GM23338 (cell line): ENCODE data around the gene PPIP5K2.

Source experiments
- CREB1 ChIP-seq: fragments of 250-450 bp; sonication (Bioruptor Pico); IDR thresholded peaks from 2 replicates; pipeline ENCODE4 v1.5.0; 2020; ENCODE audit warnings: low read depth, mild to moderate bottlenecking, moderate library complexity
- EZH2 ChIP-seq: fragments of 200-600 bp; sonication (generic); IDR thresholded peaks from one replicate; pipeline ENCODE4 v1.8.0; 2017; ENCODE audit warnings: antibody characterized with exemption, mild to moderate bottlenecking, low read depth; ENCODE audit not compliant: unreplicated experiment
- POLR2AphosphoS5 ChIP-seq: IDR thresholded peaks from 2 replicates; pipeline ENCODE4 v1.6.1; 2016; ENCODE audit warnings: antibody characterized with exemption, low read depth
- ZNF114 ChIP-seq: fragments of 250-450 bp; sonication (Bioruptor Pico); IDR thresholded peaks from 2 replicates; pipeline ENCODE4 v1.5.0; 2020; ENCODE audit warnings: mild to moderate bottlenecking, moderate library complexity
- TF ChIP-seq, protein P1 (sequence below), 2 experiments: fragments of 200-600 bp in 1 of 2; sonication (generic) in 1 of 2; conservative IDR thresholded peaks; 2 replicates each; pipeline versions ENCODE4 v1.5.1 to v1.6.1; 2016 to 2017; ENCODE audit warnings: antibody characterized with exemption in 2 of 2, low read depth in 2 of 2, mild to moderate bottlenecking in 2 of 2, moderate library complexity in 1 of 2
- TF ChIP-seq, protein P2 (sequence below): IDR thresholded peaks from one replicate; pipeline ENCODE4 v1.6.1; 2018; ENCODE audit warnings: antibody characterized with exemption; ENCODE audit not compliant: unreplicated experiment

DNA sequence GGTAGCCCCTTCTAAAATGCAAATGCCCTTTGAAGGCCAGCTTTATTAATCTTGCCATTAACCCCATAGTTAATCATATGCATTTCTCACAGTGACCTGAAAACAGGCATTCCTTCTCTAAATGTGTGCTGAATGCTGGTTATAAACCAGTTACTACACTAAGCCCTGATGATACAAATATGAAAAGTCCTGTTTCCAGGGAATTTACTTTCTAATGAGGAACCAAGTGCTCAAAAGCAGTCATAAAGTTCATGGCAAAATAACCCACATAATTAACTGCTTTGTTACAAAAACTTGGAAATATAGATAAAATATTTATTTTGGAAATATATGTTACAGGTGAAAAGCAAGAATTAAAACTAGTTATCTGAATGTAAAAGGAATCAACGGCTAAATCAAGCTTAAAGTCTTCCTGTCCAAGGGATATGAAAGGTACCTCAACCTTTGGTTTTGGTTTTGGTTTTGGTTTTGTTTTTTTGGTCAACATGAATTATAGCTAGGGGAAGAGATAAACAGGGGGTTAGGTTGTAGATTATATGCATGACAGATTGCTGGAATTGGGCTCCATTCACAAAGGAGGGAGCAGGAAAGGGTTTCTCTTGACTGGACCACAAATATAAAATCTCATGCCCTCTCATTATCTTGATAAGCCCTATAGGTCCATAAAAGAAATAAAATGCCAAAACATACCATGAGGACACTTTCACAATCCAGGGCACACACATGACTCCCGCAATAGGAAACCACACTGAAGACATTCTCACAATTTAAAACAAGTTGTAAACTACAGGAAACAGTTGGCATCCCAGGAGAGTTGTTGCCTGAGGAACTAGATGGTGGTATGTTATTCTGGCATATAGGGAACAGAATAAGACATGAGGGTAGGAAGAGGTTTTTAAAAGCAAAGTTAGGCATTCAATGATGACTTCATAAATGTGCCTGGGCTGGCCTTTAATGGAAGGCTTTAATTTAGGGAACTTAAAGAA, 91.8 kb downstream of the PPIP5K2 start:
- TF ChIP-seq, protein P1, sequence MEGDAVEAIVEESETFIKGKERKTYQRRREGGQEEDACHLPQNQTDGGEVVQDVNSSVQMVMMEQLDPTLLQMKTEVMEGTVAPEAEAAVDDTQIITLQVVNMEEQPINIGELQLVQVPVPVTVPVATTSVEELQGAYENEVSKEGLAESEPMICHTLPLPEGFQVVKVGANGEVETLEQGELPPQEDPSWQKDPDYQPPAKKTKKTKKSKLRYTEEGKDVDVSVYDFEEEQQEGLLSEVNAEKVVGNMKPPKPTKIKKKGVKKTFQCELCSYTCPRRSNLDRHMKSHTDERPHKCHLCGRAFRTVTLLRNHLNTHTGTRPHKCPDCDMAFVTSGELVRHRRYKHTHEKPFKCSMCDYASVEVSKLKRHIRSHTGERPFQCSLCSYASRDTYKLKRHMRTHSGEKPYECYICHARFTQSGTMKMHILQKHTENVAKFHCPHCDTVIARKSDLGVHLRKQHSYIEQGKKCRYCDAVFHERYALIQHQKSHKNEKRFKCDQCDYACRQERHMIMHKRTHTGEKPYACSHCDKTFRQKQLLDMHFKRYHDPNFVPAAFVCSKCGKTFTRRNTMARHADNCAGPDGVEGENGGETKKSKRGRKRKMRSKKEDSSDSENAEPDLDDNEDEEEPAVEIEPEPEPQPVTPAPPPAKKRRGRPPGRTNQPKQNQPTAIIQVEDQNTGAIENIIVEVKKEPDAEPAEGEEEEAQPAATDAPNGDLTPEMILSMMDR (conservative IDR thresholded peaks at IDR 0.05; ENCODE audit: low read depth in 2 of 2) = no peak
- TF ChIP-seq, protein P2, sequence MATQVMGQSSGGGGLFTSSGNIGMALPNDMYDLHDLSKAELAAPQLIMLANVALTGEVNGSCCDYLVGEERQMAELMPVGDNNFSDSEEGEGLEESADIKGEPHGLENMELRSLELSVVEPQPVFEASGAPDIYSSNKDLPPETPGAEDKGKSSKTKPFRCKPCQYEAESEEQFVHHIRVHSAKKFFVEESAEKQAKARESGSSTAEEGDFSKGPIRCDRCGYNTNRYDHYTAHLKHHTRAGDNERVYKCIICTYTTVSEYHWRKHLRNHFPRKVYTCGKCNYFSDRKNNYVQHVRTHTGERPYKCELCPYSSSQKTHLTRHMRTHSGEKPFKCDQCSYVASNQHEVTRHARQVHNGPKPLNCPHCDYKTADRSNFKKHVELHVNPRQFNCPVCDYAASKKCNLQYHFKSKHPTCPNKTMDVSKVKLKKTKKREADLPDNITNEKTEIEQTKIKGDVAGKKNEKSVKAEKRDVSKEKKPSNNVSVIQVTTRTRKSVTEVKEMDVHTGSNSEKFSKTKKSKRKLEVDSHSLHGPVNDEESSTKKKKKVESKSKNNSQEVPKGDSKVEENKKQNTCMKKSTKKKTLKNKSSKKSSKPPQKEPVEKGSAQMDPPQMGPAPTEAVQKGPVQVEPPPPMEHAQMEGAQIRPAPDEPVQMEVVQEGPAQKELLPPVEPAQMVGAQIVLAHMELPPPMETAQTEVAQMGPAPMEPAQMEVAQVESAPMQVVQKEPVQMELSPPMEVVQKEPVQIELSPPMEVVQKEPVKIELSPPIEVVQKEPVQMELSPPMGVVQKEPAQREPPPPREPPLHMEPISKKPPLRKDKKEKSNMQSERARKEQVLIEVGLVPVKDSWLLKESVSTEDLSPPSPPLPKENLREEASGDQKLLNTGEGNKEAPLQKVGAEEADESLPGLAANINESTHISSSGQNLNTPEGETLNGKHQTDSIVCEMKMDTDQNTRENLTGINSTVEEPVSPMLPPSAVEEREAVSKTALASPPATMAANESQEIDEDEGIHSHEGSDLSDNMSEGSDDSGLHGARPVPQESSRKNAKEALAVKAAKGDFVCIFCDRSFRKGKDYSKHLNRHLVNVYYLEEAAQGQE = no peak
- TF ChIP-seq POLR2AphosphoS5 (no peak), ZNF114 (CRISPR knock-in tag) (no peak), EZH2 (no peak), CREB1 (CRISPR knock-in tag) (no peak)
